Measurements from ENCODE around the gene CYP27B1. TPM values are rescaled to one million over a fixed set of nuclear protein-coding genes. Genes with fewer than 3 reads are reported as not detected.

Gene CYP27B1
- total RNA-seq, 1 donor from 2014 or later = 2.4 TPM

- Mint-ChIP-seq H3K27ac (peak overlapping the region; percentile 90), H3K27me3 (no peaks in the 10 kb centered on the region), H3K4me3 (peak overlapping the region; percentile 88), H3K4me1 (peaks cover 59% of the 10 kb centered on the region), H3K9me3 (no peaks in the 10 kb centered on the region), H3K36me3 (ENCODE audit: low read depth) (peaks cover 23% of the 10 kb centered on the region)
- no peak for DNase-seq
- CTCF ChIA-PET = interaction anchor here (0.6 to 1.4 kb wide), 7 partner anchors 15 to 157 kb away, joined by 3 to 8 read pairs (median 3); no protein-coding TSS in a partner anchor
- TF ChIP-seq CTCF (IDR thresholded peaks at IDR 0.05) = no peak
- ATAC-seq (ENCODE audit: low read depth) = no peak
- intact Hi-C loops (cut with micrococcal nuclease) = loop anchor here (5.0 kb wide), 1 partner anchor 284 kb away; the partner anchor contains the start of genes GLI1 and INHBE
- POLR2A ChIA-PET = interaction anchor here (0.6 to 1.8 kb wide), 4 partner anchors 8 to 15 kb away, joined by 3 to 11 read pairs (median 5); partner anchors contain the start of gene CDK4
Measured at GRCh38 chr12:57741413-57741789, 25.5 kb downstream of the CYP27B1 start.

- intact Hi-C loops (cut with micrococcal nuclease) = loop anchor here (5.0 kb wide), 1 partner anchor 284 kb away; the partner anchor contains the start of genes GLI1 and INHBE
- CTCF ChIA-PET = interaction anchor here (0.6 to 1.4 kb wide), 6 partner anchors 19 to 158 kb away, joined by 3 to 8 read pairs (median 3); no protein-coding TSS in a partner anchor
- no peaks in the 10 kb centered on the region for H3K9me3 Mint-ChIP-seq
Measured at GRCh38 chr12:57740656-57741412, 26.0 kb downstream of the CYP27B1 start.

GRCh38 chr12:57739914-57740538 lies 26.9 kb downstream of the CYP27B1 start:
- Mint-ChIP-seq H3K36me3 (ENCODE audit: low read depth) (peaks cover 22% of the 10 kb centered on the region), H3K4me1 (peaks cover 46% of the 10 kb centered on the region), H3K4me3 (no peak overlapping the region), H3K9me3 (no peaks in the 10 kb centered on the region), H3K27me3 (no peaks in the 10 kb centered on the region), H3K27ac (peak overlapping the region; percentile 90)
- no peak for TF ChIP-seq CTCF (IDR thresholded peaks at IDR 0.05)
- intact Hi-C loops (cut with micrococcal nuclease) = loop anchor here (5.0 kb wide), 1 partner anchor 283 kb away; the partner anchor contains the start of genes GLI1 and INHBE
- ChIA-PET CTCF (interaction anchor here (1.1 kb wide), 1 partner anchor 157 kb away, joined by 3 read pairs; no protein-coding TSS in a partner anchor), POLR2A (no interaction called here)
- DNase-seq = no peak
- no peak for ATAC-seq (ENCODE audit: low read depth)

More at GRCh38 chr12:57740656-57741412, 26.0 kb downstream of the CYP27B1 start:
- peaks cover 53% of the 10 kb centered on the region for H3K4me1 Mint-ChIP-seq
- no peak for TF ChIP-seq CTCF (IDR thresholded peaks at IDR 0.05)
- DNase-seq (no peak), ATAC-seq (ENCODE audit: low read depth) (peak; percentile 25)
- no peaks in the 10 kb centered on the region for H3K27me3 Mint-ChIP-seq
- peak overlapping the region; percentile 88 for H3K4me3 Mint-ChIP-seq
- peak overlapping the region; percentile 90 for H3K27ac Mint-ChIP-seq
- POLR2A ChIA-PET = interaction anchor here (0.6 to 1.8 kb wide), 3 partner anchors 7 to 16 kb away, joined by 3 to 11 read pairs (median 6); no protein-coding TSS in a partner anchor
- H3K36me3 Mint-ChIP-seq (ENCODE audit: low read depth) = peaks cover 20% of the 10 kb centered on the region

- no peak for ATAC-seq (ENCODE audit: low read depth)
- POLR2A ChIA-PET = no interaction called here
- DNase-seq = no peak
- Mint-ChIP-seq H3K4me3 (peak overlapping the region; percentile 0), H3K27ac (no peak overlapping the region), H3K36me3 (ENCODE audit: low read depth) (peaks cover 22% of the 10 kb centered on the region), H3K27me3 (no peaks in the 10 kb centered on the region), H3K4me1 (peaks cover 41% of the 10 kb centered on the region), H3K9me3 (no peaks in the 10 kb centered on the region)
- no peak for TF ChIP-seq CTCF (IDR thresholded peaks at IDR 0.05)
- CTCF ChIA-PET = no interaction called here
- intact Hi-C loops (cut with micrococcal nuclease) = no loop called here
Measured at GRCh38 chr12:57739387-57739786, 27.5 kb downstream of the CYP27B1 start.
